Lower lobe of right lung (tissue), 2 donors: ENCODE measurements around the gene ZNF14. TPM values are rescaled to one million over a fixed set of nuclear protein-coding genes. Genes with fewer than 3 reads are reported as not detected.

Source experiments
- ATAC-seq, 2 donors: fragments of 200-7000 bp; cut with Tn5 transposase; one replicate each; pipeline ENCODE4 v1.9.1; 2020 to 2022; ENCODE audit warnings: mild to moderate bottlenecking in 2 of 2, moderate library complexity in 2 of 2
- DNase-seq: peaks from one replicate; pipeline ENCODE4 v3.0.0-alpha.2; 2020
- H3K27ac ChIP-seq: fragments of 200-600 bp; one replicate; pipeline ENCODE4 v1.8.0; 2022
- H3K27me3 ChIP-seq: fragments of 200-600 bp; one replicate; pipeline ENCODE4 v1.8.0; 2022; ENCODE audit warnings: low read depth
- H3K36me3 ChIP-seq: fragments of 200-600 bp; one replicate; pipeline ENCODE4 v1.8.0; 2022; ENCODE audit warnings: mild to moderate bottlenecking
- H3K4me1 ChIP-seq: fragments of 200-600 bp; one replicate; pipeline ENCODE4 v1.8.0; 2022
- H3K4me3 ChIP-seq: fragments of 200-600 bp; one replicate; pipeline ENCODE4 v1.8.0; 2022; ENCODE audit warnings: mild to moderate bottlenecking
- H3K9me3 ChIP-seq: fragments of 200-600 bp; one replicate; pipeline ENCODE4 v1.8.0; 2022
- intact Hi-C: fragments of 100-400 bp; cut with DNase I; formaldehyde crosslinking; loops from one replicate; pipeline ENCODE4 v1.11.0; 2022
- total RNA-seq: library from RNA; stranded (reverse); fragmentation: NEBNext Ultra II Directional; extraction: Animal tissue kit (Norgen Biotek cat#: 25700); gene quantifications from one replicate; pipeline ENCODE4 v1.2.1, GENCODE V29; 2021
- TF ChIP-seq, protein P1 (sequence below): fragments of 200-600 bp; IDR thresholded peaks from one replicate; pipeline ENCODE4 v1.8.0; 2022; ENCODE audit warnings: antibody characterized with exemption, mild to moderate bottlenecking
- donor health status: DM: no; HTN: yes; CAD: no; lungs with severe emphysema.

ZNF14 gene
- total RNA-seq, 1 donor from 2014 or later, result 6.7 TPM

DNA sequence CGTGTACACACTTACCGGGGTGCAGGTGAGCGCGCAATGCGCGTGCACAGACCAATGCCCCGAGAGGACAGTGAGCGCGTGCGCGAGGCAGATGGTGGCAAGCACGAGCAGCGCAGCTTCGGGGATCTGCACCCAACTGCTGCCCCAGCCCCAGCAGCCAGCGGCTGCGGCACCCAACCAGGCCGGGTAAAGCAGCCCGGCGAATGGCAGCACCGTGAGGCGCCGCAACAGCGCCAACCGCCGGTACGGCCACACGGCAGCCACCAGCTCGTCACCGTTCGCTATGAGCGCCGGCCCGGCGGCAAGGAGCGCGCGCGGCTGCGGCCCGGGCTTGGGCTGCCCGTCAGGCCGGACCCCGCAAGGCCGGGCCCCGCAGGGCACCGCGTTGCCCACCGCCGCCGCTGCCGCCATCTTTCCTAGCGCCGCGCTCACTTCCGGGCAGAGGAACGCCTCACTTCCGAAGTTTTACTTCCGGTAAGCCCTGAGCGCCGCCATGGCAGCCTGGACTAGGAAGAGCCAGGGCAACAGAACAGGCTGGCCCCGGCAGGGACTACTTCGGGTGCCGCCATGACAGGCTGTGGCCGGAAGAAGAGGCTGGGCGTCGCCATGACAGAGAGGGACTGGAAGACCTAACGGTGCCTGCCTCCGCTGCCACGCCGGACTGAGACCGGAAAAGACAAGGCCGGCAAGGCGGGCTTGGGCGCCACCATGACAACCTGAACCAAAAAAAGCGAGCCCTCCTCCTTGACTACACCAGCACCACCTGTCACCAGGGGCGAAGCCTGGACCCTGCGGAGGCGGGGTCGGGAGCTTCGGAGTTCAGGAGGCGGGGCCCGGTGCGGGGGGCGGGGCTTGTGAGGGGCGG, 69.4 kb downstream of the ZNF14 start, which contains the start of gene ATP13A1:
Gene ATP13A1 (minus strand): TSS at position 421 of the 865 bp plus-strand sequence. CDS start 10 bp downstream, at position 411.
- peak; percentile 96 for ATAC-seq
- Histone ChIP-seq H3K27ac (peak within 1 kb of the TSS; percentile 96), H3K27me3 (no peaks in the 10 kb centered on the region), H3K4me1 (peaks cover 32% of the 10 kb centered on the region), H3K4me3 (peak within 1 kb of the TSS; percentile 99), H3K9me3 (no peaks in the 10 kb centered on the region), H3K36me3 (peaks cover 18% of the 10 kb centered on the region)
- intact Hi-C loops, result no loop called here
- TF ChIP-seq, protein P1, sequence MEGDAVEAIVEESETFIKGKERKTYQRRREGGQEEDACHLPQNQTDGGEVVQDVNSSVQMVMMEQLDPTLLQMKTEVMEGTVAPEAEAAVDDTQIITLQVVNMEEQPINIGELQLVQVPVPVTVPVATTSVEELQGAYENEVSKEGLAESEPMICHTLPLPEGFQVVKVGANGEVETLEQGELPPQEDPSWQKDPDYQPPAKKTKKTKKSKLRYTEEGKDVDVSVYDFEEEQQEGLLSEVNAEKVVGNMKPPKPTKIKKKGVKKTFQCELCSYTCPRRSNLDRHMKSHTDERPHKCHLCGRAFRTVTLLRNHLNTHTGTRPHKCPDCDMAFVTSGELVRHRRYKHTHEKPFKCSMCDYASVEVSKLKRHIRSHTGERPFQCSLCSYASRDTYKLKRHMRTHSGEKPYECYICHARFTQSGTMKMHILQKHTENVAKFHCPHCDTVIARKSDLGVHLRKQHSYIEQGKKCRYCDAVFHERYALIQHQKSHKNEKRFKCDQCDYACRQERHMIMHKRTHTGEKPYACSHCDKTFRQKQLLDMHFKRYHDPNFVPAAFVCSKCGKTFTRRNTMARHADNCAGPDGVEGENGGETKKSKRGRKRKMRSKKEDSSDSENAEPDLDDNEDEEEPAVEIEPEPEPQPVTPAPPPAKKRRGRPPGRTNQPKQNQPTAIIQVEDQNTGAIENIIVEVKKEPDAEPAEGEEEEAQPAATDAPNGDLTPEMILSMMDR, result no peak
- peak; percentile 99 for DNase-seq

DNA sequence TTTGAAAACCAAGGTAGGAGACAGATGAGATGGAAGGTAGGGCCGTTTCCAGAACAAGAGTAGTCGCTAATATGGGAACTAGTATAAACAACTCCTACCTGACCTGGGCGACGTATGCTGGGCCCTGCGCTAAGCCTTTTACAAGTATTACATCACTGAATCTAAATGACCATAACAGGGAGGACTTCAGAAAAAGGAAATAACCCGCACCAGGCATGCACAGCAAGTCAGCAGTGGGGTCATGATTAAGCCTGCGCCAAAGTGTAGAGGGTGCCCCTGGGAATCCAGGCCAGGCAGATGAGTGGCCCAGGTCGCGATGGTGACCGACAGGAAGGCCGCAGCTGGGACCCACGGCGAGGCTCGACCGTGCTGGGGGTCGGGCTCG, 70.0 kb downstream of the ZNF14 start:
- H3K9me3 ChIP-seq, result no peaks in the 10 kb centered on the region
- intact Hi-C loops, result no loop called here
- DNase-seq, result no peak
- peak overlapping the region; percentile 99 for H3K4me3 ChIP-seq
- peaks cover 25% of the 10 kb centered on the region for H3K36me3 ChIP-seq
- H3K4me1 ChIP-seq, result peaks cover 29% of the 10 kb centered on the region
- TF ChIP-seq, protein P1, result no peak
- H3K27ac ChIP-seq, result peak overlapping the region; percentile 96
- no peak for ATAC-seq
- no peaks in the 10 kb centered on the region for H3K27me3 ChIP-seq

DNA sequence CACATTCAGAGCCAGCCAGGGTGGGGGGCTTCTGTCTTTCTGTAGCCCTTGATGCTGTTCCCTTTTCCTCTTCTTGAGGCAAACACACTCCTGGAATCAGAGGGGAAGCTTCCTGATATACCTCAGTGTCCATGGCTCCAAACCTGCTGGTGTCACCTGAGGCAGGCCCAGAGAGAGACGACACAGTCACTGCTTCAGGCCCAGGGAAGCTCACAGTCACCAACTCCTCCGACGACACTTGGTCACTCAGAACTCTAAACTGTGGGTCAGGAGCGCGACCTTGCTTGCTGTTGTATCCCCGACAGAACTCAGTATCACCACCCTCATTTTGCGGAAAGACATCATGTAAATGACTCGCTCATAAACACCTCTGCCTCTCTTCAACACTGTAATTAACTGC, 70.6 kb downstream of the ZNF14 start:
- intact Hi-C loops, result no loop called here
- peaks cover 24% of the 10 kb centered on the region for H3K4me1 ChIP-seq
- no peaks in the 10 kb centered on the region for H3K9me3 ChIP-seq
- H3K27ac ChIP-seq, result peak overlapping the region; percentile 96
- DNase-seq, result peak; percentile 33
- ATAC-seq, result no peak
- TF ChIP-seq, protein P1, result no peak
- peaks cover 30% of the 10 kb centered on the region for H3K36me3 ChIP-seq
- no peaks in the 10 kb centered on the region for H3K27me3 ChIP-seq
- H3K4me3 ChIP-seq, result peak overlapping the region; percentile 99

DNA sequence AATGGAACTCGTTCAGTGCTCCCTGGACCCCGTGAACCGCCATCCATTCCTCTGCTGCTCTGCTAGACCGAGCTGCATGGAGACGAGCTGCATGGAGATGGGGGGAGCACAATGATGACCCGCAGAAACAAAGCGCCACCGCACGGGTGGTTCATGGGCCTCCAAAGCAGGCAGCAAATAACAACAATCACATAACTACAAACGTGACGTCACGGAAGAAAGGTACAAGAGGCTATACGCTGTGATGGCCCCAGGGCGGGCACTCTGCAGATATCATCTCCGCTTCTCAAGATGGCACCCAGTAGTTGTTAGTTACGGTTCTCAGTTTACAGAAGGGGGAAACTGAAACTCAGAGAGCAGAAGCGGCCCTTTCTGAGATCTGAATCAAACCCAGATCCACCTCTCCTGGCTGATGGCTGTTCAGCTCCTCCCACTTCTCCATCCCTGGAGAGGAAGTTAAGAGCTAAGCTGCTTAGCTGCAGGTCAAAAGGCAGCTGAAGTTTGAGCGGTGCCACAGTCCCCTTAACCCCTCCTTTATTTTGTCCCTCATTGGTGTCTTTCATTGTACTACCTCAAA, 71.1 kb downstream of the ZNF14 start:
- Histone ChIP-seq H3K36me3 (peaks cover 36% of the 10 kb centered on the region), H3K27me3 (no peaks in the 10 kb centered on the region), H3K27ac (peak overlapping the region; percentile 96), H3K4me1 (peaks cover 24% of the 10 kb centered on the region), H3K9me3 (no peaks in the 10 kb centered on the region), H3K4me3 (peak overlapping the region; percentile 99)
- intact Hi-C loops, result no loop called here
- peak; percentile 48 for DNase-seq
- TF ChIP-seq, protein P1, result no peak
- ATAC-seq, result peak in 1 of 2 donors; percentile 2

DNA sequence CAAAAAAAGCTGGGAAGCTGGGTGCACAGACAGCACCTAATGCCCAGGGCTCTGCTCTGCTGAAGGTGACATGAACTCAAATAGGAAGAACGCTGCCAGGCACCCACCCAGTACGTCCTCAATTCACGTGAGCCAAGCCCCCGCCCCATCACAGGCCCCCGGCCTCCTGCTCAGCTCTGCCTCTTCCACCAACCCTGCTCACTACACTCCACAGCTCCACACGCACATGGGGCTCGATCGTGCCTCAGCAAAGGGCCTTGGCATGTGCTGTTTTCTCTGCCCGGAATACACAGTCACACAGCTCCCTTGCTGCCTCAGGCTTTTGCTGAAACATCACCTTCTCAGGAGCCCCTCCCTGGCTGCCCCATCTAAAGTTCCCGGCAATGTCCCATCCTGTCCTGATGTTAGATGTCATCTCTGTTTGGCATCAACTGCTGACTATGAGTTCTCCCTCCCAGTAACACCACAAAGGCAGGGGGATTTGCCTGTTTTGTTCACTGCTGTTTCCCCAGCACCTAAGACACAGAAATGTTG, 71.7 kb downstream of the ZNF14 start:
- H3K9me3 ChIP-seq, result no peaks in the 10 kb centered on the region
- H3K4me3 ChIP-seq, result peak overlapping the region; percentile 18
- peak overlapping the region; percentile 8 for H3K27ac ChIP-seq
- H3K27me3 ChIP-seq, result no peaks in the 10 kb centered on the region
- TF ChIP-seq, protein P1, result no peak
- intact Hi-C loops, result no loop called here
- peaks cover 41% of the 10 kb centered on the region for H3K36me3 ChIP-seq
- peaks cover 24% of the 10 kb centered on the region for H3K4me1 ChIP-seq
- DNase-seq (peak; percentile 44), ATAC-seq (no peak)

Other genes starting within 250 kb of the ZNF14 start
- 2.9 TPM for gene TSSK6, start 217.6 kb downstream of the ZNF14 start, total RNA-seq
- 218 TPM for gene NDUFA13, start 216.9 kb downstream of the ZNF14 start, total RNA-seq
- gene YJEFN3, start 204.2 kb downstream of the ZNF14 start, total RNA-seq, result 6.6 TPM
- 0.12 TPM for gene CILP2, start 194.8 kb downstream of the ZNF14 start, total RNA-seq
- gene PBX4, start 114.4 kb downstream of the ZNF14 start, total RNA-seq, result 3.7 TPM
- 40.3 TPM for gene LPAR2, start 104.9 kb downstream of the ZNF14 start, total RNA-seq
- gene GMIP, start 89.5 kb downstream of the ZNF14 start, total RNA-seq, result 54.4 TPM
- 71.9 TPM for gene ATP13A1, start 69.4 kb downstream of the ZNF14 start, total RNA-seq
- gene ZNF101, start 64.3 kb downstream of the ZNF14 start, total RNA-seq, result 13.1 TPM
- 24.5 TPM for gene ZNF506, start 88.6 kb upstream of the ZNF14 start, total RNA-seq
- gene ZNF253, start 132.8 kb upstream of the ZNF14 start, total RNA-seq, result 10.4 TPM
- gene ZNF93, start 167.8 kb upstream of the ZNF14 start, total RNA-seq, result 3.7 TPM